CD4-positive, alpha-beta T cell treated with Interferon gamma for 1 hour (primary cell): ENCODE results near the gene ATOH8.
A peak's percentile ranks its signal among the peaks of the same experiment; 100 is the strongest.
"Not testable (repeated sequence)": the region's sequence is repeated elsewhere in the genome, so short reads cannot be mapped to it uniquely, and the experiment has no call there.

ENCODE experiments used
- DNase-seq: peaks from one replicate; pipeline ENCODE4 v3.0.0-alpha.2; 2020

The ATOH8 gene

DNA sequence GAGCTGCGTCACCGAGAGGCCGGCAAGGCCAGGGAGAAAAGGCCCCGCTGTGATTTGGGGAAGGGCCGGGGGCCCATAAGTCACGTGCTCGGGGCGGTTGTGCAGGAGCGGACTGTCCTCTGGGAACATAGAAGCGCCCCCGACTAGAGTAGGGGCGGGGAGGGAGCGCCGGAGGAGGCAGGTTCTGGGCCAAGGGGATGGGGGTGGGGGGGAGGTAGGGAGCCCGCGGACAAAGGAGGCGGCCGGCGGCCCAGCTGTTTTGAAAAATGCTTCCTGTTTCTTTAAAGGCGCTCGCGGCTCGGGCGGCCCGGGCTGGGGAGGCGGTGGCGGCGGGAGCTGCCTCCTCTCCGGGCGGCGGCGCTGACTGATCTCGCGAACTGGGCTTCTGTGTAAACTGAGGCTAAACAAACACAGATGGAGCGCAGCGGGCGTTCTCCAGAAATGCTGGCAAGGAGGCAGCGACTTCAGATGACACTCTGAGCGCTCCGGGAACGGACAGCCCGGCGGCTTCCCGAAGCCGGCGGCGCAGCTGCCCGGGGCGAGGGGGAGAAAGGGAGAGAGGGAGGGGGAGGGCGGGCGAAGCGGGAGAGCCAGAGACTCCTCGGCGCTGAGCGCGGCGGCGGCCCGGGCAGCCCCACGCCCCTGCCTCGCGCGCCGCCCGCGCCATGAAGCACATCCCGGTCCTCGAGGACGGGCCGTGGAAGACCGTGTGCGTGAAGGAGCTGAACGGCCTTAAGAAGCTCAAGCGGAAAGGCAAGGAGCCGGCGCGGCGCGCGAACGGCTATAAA is at the start of gene ATOH8:
ATOH8 (plus strand) TSS at position 467 of the 788 bp plus-strand sequence; CDS start at position 666, 199 bp downstream.
- peak; percentile 18 for DNase-seq

GRCh38 chr2:85704038-85704437 is 49.8 kb upstream of the ATOH8 start:
- DNase-seq: no peak

DNA sequence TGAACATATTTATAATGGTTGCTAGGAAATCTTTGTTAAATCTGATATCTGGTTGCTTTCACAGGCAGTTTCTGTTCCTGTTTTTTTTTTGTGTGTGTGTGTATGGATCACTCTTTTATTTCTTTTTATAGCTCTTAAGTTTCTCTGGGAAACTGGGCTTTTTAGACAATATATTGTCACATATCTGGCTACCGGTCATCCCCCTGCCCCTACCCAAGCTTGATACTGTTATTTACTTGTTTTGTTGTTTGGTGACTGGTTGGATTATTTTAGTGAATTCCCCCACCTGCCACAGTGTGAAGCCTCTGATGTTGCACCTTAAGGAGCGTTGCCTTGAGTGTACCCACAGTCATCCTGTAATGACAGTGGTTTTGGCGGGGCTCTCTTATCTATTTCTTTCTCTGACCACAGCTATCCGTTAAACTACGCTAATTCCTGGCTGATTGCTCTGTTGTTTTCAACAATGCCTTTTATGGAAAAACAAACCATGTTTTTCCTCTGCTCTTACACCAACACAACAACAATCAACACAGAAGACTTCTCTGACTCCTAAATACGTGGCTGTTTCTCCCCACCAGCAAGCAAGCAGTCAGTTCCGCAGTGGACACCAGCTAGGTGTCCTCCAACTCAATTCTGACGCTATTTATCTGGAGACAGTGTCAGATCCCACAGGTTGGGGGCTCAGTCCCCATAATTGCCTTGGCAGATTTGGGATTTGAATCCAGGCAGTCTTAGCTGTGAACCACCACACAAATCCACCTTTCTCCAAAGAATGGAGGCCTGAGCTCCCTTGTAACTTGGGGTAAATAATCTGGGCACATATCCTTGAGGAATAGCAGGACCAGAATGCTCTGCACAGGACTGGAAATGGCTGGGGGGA is 48.8 kb upstream of the ATOH8 start:
- DNase-seq: peak; percentile 38

GRCh38 chr2:85705680-85706039 is 48.1 kb upstream of the ATOH8 start:
- no peak for DNase-seq

- no peak for DNase-seq
Observed at GRCh38 chr2:85706063-85706462, 47.7 kb upstream of the ATOH8 start.

DNA sequence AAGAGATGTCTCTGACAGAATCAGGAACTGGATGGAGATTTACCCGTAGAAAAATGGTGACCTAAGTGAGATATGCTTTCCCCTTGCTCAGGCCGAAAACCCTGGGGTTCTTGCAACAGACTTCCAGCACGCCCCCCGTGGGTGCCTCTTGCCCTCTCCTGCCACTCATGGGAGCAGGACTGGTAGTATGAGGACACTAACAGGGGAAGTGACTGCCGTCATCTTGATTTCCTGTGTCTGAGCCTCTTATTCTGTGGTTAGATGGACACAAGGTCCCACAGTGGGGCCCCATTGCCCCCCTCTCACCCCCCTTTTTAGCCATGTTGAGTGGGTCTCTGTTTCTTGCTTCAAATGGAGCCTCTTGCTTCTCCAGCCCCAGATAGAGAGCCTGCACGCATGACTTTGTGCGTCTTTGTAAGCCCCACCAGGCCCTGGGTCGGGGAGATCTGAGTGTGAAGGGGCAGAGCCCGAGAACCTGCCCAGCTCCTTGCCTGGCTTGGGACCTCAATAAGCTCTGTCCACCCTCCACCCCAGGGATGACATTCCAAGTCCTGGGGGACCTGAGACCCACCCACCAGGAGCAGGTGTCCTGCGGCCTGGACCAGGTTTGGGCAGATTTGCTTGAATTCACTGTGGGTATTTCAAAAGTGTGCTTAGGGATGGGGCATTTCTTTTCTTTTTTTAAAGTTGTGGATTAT is 47.0 kb upstream of the ATOH8 start:
- peak; percentile 66 for DNase-seq

- peak; percentile 58 for DNase-seq
Observed at GRCh38 chr2:85707304-85707703, 46.5 kb upstream of the ATOH8 start.

- DNase-seq: no peak
Observed at GRCh38 chr2:85708641-85709040, 45.1 kb upstream of the ATOH8 start.

DNA sequence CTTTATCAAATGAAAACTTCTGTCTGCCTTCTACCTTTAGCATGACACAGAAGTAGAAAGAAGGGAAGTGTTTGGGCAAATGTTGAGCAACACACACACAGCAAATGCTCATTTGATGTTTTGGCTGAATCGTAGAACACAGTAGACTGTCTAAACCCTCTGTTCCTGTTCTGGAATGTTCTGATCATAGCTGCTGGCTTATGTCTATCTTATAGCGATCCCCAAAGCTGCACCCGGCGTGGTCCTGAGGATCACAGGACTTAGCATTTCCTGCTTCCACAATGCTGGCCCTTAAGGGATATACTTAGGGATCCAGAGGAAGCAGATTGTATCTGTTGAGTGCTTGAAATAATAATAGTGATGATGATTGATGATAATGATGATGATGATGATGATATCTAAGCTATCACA is 44.4 kb upstream of the ATOH8 start:
- no peak for DNase-seq

DNA sequence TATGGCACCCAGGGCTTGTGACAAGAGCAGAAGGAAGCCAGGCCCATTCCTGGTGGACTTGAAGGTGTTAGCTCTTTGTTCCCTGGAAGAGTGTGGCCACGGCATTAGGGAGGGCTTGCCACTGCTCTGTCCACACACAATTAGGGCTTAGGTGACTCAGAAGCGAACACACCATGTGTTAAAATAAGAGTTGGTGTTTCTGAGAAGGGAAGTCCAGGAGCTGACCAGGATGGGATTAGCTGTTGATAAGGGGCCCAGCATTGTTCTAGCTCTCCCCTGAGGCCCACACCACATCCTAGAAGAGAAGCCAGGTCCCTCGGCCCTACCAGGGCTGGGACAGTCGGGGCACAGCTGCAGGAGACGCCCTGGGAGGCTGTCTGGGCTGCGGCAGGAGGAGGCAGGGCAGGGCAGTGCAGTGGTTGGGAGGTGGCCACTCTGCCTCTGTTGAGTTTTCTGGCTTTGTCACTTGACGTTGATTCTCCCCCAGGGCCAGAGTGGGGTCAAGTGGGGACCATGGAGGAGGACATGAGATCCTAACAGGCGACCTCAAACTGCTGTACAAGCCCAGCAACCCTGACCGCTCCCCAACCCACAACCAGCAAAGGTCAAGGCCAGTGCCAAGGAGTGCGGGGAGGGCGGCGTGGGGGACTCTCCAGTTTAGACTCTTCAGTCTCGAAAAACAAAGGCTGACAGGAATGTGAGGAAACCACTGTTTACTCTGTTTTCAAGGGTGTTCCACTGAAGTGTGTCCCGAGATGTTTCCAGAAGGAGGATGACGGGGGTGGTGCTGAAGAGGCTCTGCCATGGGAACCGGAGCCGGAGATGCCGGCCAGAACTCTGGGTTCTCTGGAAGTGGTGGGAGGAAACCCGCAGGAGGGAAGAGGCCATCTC is 42.9 kb upstream of the ATOH8 start:
- DNase-seq: no peak

GRCh38 chr2:85711578-85712060 is 42.2 kb upstream of the ATOH8 start:
- no peak for DNase-seq

DNA sequence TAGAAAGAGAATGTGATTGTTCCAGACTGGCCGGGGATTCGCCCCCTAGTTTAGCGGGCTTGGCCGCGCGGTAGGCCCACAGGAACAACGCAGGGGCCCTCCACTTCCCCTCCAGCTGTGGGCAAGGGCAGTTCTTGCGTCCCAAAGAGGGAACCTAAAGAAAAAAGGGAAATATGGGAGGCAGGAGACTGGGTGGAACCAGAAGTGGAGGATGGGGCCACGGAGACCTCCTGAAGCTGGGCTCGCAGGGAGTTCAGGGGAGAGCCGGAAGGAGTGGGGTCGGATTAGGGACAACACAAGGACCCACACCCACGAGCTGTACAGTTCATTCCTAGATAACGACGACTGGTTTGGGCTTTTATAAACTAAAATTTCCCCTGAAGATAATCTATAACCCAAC is 41.5 kb upstream of the ATOH8 start:
- DNase-seq: no peak

- DNase-seq: no peak
Observed at GRCh38 chr2:85712849-85713612, 40.8 kb upstream of the ATOH8 start.

- DNase-seq: no peak
Observed at GRCh38 chr2:85713836-85714235, 40.0 kb upstream of the ATOH8 start.

- not testable (repeated sequence) for DNase-seq
Observed at GRCh38 chr2:85714421-85714820, 39.4 kb upstream of the ATOH8 start.

DNA sequence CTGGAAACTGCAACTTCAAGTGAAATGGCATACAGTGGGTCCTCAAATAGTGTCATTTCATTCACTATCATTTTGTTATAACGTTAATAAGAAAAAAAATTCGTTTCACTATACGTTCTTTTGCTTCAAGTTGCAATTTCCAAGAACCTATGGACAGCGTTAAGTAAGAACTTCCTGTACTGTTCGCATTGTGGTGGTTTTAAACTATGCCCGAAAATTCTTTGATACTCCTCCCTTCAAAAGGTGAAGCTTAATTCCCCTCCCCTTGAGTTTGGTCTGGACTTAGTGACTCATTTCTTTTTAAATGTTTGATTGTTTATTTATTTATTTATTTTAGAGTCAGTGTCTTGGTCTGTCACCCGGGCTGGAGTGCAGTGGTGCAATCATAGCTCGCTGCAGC is 39.0 kb upstream of the ATOH8 start:
- no peak for DNase-seq

DNA sequence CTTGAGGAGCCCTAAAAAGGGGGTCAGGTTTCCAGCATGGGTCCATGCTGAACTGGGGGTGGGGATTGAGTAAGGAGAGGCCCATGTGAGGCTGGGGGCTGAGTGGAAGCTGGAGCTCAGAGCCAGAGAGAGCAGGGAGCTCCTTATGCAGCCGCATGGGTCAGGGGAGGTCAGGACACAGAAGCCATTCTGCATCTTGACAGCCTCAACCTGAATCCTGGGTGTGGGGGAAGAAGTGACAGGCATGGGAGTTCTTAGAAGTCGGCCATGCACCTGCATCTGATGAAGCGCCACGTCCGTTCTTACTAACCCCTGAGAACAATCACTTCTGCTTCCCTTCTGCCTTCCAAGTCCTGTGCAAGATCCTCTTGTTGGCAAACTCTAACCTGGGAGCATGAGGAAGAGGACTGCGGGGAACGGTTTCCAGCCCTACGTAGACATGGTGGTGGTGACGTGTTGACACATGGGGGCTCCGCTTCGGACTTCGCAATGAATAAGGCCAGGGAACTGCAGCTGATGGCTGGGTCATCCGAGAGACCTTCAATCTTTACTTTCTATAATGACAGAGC is 37.4 kb upstream of the ATOH8 start:
- DNase-seq: no peak

DNA sequence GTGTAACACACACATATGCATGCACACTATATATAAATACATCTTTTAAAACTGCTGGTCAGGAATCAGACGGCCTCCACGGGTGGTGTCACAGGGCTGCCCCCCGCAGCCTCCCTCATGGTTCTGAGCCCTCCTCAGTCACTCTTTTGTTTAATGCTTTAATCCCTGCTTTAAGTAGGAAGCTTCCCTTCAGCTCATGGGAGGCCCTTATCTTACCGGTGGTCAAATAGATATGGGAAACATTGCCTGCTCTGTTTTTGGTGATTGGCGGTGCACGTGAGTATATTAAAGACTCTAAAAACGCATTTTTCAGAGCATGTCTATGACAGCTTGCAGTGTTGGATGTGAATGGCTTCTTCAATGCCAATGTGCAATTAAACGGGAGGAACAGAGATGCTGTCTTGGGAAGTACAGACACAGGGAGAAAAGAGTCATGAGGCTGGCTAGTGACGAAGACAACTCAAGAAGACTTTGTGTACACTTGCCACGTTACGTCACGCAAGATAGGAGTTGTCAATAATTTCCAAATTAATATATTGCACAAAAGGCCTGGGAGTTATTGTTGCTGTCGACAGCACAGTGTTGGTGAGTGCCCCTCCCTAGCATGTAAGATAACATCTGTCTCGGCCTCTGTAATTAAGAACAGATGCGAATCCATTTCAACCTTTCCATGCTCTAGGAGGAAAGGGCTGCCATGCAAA is 36.3 kb upstream of the ATOH8 start:
- no peak for DNase-seq

DNA sequence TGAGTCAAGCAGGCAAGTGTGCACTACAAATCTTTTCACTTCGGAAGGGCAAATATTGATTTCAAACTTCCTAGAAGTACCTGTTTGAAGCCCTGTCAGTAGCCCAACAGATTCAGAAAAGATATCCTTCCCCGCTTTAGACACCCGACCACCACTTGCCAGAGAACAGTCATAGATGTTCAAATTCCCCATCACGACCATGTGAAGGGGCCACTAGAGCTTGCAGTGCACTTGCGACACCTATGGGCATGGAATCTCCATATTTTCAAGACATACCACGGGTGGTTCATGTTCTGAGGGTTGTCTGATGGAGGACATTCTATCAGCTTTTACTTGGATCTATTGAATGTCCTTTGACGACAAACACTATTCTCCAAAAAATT is 35.8 kb upstream of the ATOH8 start:
- DNase-seq: no peak

DNA sequence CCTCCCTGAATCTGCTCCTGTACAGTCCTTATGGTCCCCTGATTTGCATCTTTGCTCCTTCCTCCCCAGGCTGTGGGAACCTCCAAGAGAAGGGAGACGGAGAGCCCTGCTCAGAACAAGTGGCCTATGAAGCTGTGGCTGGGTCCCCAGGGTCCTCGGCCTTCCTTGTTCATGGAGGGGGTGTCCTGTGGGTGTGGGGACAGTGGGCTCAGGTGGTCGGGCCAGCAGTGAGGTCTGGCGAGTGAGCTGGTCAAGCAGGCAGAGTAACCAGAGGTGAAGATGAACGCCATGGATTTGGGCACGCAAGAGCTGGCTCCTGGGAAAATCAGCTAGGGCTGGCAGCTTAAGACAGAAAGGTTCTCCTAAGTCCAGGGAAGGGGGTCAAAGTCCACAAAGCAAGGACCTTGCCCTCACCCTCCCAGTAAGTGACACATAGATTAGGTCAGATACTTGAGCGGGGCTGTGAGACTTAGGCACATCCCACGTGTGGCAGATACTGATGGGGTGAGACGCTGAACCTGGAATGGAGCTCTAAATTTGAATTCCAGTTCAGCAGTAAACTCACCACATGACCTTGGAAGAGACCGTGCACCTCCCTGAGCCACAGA is 34.8 kb upstream of the ATOH8 start:
- no peak for DNase-seq
